ENCODE data around the gene ARFRP1. TPM values are rescaled to one million over a fixed set of nuclear protein-coding genes. Genes with fewer than 3 reads are reported as not detected.

ARFRP1 gene
- total and polyA plus RNA-seq, 2 of the 13 experiments (the other 11 are each of a cell fraction or from before 2014, with no cell fraction given) = 32.0 to 51.1 TPM

- TF ChIP-seq ATF3 (CRISPR knock-in tag; IDR thresholded peaks at IDR 0.05) = no peak
- TF ChIP-seq, protein P1, sequence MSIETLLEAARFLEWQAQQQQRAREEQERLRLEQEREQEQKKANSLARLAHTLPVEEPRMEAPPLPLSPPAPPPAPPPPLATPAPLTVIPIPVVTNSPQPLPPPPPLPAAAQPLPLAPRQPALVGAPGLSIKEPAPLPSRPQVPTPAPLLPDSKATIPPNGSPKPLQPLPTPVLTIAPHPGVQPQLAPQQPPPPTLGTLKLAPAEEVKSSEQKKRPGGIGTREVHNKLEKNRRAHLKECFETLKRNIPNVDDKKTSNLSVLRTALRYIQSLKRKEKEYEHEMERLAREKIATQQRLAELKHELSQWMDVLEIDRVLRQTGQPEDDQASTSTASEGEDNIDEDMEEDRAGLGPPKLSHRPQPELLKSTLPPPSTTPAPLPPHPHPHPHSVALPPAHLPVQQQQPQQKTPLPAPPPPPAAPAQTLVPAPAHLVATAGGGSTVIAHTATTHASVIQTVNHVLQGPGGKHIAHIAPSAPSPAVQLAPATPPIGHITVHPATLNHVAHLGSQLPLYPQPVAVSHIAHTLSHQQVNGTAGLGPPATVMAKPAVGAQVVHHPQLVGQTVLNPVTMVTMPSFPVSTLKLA (IDR thresholded peaks at IDR 0.05) = no peak
- TF ChIP-seq, protein P2, sequence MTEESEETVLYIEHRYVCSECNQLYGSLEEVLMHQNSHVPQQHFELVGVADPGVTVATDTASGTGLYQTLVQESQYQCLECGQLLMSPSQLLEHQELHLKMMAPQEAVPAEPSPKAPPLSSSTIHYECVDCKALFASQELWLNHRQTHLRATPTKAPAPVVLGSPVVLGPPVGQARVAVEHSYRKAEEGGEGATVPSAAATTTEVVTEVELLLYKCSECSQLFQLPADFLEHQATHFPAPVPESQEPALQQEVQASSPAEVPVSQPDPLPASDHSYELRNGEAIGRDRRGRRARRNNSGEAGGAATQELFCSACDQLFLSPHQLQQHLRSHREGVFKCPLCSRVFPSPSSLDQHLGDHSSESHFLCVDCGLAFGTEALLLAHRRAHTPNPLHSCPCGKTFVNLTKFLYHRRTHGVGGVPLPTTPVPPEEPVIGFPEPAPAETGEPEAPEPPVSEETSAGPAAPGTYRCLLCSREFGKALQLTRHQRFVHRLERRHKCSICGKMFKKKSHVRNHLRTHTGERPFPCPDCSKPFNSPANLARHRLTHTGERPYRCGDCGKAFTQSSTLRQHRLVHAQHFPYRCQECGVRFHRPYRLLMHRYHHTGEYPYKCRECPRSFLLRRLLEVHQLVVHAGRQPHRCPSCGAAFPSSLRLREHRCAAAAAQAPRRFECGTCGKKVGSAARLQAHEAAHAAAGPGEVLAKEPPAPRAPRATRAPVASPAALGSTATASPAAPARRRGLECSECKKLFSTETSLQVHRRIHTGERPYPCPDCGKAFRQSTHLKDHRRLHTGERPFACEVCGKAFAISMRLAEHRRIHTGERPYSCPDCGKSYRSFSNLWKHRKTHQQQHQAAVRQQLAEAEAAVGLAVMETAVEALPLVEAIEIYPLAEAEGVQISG (CRISPR knock-in tag; IDR thresholded peaks at IDR 0.05) = no peak
- no peak for TF ChIP-seq ZNF569 (CRISPR knock-in tag; IDR thresholded peaks at IDR 0.05; ENCODE audit: borderline replicate concordance)
- TF ChIP-seq ZNF772 (CRISPR knock-in tag; IDR thresholded peaks at IDR 0.05) = peak; percentile 82; the same call in 1 of the 2 replicates
- 0 out of 2 replicates have a peak, but pooled peaks have one; percentile 11 for TF ChIP-seq ZSCAN22 (CRISPR knock-in tag; IDR thresholded peaks at IDR 0.05)
- peak; percentile 61 for TF ChIP-seq SRSF1 (optimal IDR thresholded peaks at IDR 0.05; ENCODE audit: low read depth, low read length)
- no peak for TF ChIP-seq SP1 (IDR thresholded peaks at IDR 0.05)
- no peak for TF ChIP-seq SP1 (CRISPR knock-in tag; IDR thresholded peaks at IDR 0.05)
- no peak for TF ChIP-seq MXI1 (IDR thresholded peaks at IDR 0.05; ENCODE audit: borderline replicate concordance, low read depth, low read length)
- peak; percentile 87 for TF ChIP-seq RBM22 (optimal IDR thresholded peaks at IDR 0.05; ENCODE audit: low read length)
- TF ChIP-seq GTF3A (CRISPR knock-in tag; conservative IDR thresholded peaks at IDR 0.05) = no peak
- TF ChIP-seq ZNF614 (CRISPR knock-in tag; IDR thresholded peaks at IDR 0.05; ENCODE audit: borderline replicate concordance) = no peak
- no peak for TF ChIP-seq MIER2 (CRISPR knock-in tag; IDR thresholded peaks at IDR 0.05)
- no peak for TF ChIP-seq KLF12 (CRISPR knock-in tag; IDR thresholded peaks at IDR 0.05; ENCODE audit: borderline replicate concordance)
- TF ChIP-seq, protein P3, sequence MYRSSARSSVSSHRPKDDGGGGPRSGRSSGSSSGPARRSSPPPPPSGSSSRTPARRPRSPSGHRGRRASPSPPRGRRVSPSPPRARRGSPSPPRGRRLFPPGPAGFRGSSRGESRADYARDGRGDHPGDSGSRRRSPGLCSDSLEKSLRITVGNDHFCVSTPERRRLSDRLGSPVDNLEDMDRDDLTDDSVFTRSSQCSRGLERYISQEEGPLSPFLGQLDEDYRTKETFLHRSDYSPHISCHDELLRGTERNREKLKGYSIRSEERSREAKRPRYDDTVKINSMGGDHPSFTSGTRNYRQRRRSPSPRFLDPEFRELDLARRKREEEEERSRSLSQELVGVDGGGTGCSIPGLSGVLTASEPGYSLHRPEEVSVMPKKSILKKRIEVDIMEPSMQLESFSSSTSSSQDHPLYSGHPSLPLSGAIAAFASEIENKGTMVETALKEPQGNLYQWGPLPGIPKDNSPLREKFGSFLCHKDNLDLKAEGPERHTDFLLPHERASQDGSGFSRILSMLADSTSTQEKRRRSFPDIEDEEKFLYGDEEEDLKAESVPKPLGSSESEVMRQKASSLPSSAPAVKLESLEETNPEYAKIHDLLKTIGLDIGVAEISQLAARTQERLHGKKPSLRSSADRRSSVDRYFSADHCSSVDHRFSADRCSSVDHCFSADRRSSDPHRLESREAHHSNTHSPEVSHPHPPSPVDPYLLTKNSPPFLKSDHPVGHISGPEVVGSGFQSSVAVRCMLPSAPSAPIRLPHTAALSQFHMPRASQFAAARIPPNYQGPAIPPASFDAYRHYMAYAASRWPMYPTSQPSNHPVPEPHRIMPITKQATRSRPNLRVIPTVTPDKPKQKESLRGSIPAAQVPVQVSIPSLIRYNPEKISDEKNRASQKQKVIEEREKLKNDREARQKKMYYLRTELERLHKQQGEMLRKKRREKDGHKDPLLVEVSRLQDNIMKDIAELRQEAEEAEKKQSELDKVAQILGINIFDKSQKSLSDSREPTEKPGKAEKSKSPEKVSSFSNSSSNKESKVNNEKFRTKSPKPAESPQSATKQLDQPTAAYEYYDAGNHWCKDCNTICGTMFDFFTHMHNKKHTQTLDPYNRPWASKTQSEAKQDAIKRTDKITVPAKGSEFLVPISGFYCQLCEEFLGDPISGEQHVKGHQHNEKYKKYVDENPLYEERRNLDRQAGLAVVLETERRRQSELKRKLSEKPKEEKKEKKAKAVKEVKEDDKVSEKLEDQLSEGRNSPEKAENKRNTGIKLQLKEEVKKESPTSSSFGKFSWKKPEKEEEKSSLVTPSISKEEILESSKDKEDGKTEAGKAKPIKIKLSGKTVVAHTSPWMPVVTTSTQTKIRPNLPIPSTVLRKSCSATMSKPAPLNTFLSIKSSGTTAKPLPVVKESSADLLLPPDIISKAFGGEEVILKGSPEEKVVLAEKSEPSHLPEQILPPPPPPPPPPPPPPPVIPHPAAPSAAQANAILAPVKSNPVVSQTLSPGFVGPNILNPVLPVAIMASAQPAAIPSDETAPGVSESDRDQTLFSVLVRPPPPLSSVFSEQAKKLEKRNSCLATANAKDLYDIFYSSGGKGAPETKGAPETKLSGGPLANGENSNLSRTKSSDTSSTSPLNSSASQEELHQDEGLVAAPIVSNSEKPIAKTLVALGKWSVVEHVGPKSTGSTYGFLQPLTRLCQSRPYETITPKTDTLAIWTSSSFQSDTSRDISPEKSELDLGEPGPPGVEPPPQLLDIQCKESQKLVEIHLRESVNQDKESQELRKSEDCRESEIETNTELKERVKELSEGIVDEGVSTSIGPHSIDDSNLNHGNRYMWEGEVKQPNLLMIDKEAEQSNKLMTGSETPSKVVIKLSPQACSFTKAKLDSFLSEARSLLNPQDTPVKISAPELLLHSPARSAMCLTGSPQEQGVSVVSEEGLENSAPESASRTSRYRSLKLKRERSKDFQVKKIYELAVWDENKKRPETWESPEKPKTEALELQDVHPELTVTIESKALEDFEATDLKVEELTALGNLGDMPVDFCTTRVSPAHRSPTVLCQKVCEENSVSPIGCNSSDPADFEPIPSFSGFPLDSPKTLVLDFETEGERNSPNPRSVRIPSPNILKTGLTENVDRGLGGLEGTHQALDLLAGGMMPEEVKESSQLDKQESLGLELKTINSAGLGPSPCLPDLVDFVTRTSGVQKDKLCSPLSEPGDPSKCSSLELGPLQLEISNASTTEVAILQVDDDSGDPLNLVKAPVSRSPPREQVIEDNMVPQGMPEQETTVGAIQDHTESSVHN (CRISPR knock-in tag; IDR thresholded peaks at IDR 0.05) = peak; percentile 70; the same call in 1 of the 2 replicates
Observed at GRCh38 chr20:63736893-63737694, 29.3 kb upstream of the ARFRP1 start (continued).
